Memory B cell (primary cell): Measurements from ENCODE around the gene BLM.
"Not testable (repeated sequence)": the region's sequence is repeated elsewhere in the genome, so short reads cannot be mapped to it uniquely, and the experiment has no call there.

Experiments
- ATAC-seq: fragments of 150-1000 bp; cut with Tn5 transposase; 2 replicates; pipeline ENCODE4 v1.10.0; 2021; ENCODE audit warnings: low read depth, mild to moderate bottlenecking, moderate library complexity
- DNase-seq, 2 donors: peaks; one replicate each; pipeline ENCODE4 v3.0.0; 2022; ENCODE audit warnings: low spot score in 2 of 2
- H3K27ac Mint-ChIP-seq: one replicate; pipeline ENCODE4 v1.8.0; 2022; ENCODE audit warnings: mild to moderate bottlenecking, moderate library complexity, mixed read lengths
- H3K27me3 Mint-ChIP-seq: one replicate; pipeline ENCODE4 v1.8.0; 2022; ENCODE audit warnings: mixed read lengths
- H3K36me3 Mint-ChIP-seq: one replicate; pipeline ENCODE4 v1.8.0; 2022; ENCODE audit warnings: mild to moderate bottlenecking, mixed read lengths
- H3K4me1 Mint-ChIP-seq: one replicate; pipeline ENCODE4 v1.8.0; 2022; ENCODE audit warnings: mixed read lengths
- H3K4me3 Mint-ChIP-seq: one replicate; pipeline ENCODE4 v1.8.0; 2022; ENCODE audit warnings: mild to moderate bottlenecking, moderate library complexity, mixed read lengths
- H3K9me3 Mint-ChIP-seq: one replicate; pipeline ENCODE4 v1.8.0; 2022; ENCODE audit warnings: mixed read lengths

The BLM gene

GRCh38 chr15:90716976-90717821 is at the start of gene BLM:
BLM (plus strand) TSS chr15:90717346; CDS start chr15:90747393, 30,047 bp downstream.
- ATAC-seq (peak; percentile 97), DNase-seq (peak; percentile 86 to 92)
- Mint-ChIP-seq H3K27ac (peak within 1 kb of the TSS; percentile 90), H3K27me3 (no peaks in the 10 kb centered on the region), H3K9me3 (no peaks in the 10 kb centered on the region), H3K4me3 (peak within 1 kb of the TSS; percentile 96), H3K36me3 (peaks cover 4% of the 10 kb centered on the region), H3K4me1 (peaks cover 22% of the 10 kb centered on the region)

- not testable (repeated sequence) for H3K27ac Mint-ChIP-seq, H3K4me3 Mint-ChIP-seq, DNase-seq, H3K9me3 Mint-ChIP-seq, H3K36me3 Mint-ChIP-seq, ATAC-seq
- Mint-ChIP-seq H3K4me1 (peaks cover 17% of the 10 kb centered on the region), H3K27me3 (peaks cover 19% of the 10 kb centered on the region)
These were observed 49.3 kb upstream of the BLM start for GRCh38 chr15:90667755-90668345.

DNA sequence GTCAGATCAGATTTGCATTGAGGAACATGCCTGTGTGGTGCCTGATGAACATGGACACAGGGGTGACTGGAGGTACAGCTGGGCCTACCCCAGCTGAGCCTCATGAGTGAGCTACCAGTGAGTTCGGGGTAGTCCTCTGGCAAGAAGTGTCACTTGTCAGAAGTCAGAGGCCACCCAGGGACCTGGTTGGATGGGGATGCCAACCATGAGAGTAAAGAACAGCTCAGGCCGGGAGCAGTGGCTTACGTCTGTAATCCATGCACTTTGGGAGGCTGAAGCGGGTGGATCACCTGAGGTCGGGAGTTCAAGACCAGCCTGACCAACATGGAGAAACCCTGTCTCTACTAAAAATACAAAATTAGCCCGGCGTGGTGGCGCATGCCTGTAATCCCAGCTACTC is 46.5 kb upstream of the BLM start:
- H3K27me3 Mint-ChIP-seq, ATAC-seq, H3K4me3 Mint-ChIP-seq, H3K9me3 Mint-ChIP-seq, DNase-seq, H3K36me3 Mint-ChIP-seq, H3K27ac Mint-ChIP-seq, H3K4me1 Mint-ChIP-seq: not testable (repeated sequence)

DNA sequence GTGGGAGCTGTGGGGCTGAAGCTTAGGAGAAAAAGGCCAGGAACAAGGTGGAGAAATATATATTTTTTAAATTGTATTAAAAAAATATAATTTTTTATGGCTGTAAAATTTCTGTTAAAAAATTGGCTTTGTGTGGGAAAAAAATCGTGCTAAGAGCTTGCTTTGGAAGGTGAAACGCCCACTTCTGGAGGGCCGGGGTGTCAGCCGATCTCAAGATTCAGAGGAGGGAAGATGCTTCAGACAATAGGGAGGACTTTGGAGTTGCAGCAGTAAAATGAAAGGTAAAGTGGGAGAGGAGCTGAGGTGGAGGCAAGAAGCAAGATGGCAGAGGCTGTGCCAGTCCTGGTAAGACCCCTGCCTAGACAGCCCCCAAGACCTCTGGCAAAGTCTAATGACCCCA is 45.9 kb upstream of the BLM start:
- H3K9me3 Mint-ChIP-seq = no peaks in the 10 kb centered on the region
- no peak overlapping the region for H3K27ac Mint-ChIP-seq
- H3K36me3 Mint-ChIP-seq = no peaks in the 10 kb centered on the region
- H3K4me3 Mint-ChIP-seq = no peak overlapping the region
- H3K4me1 Mint-ChIP-seq = peaks cover 6% of the 10 kb centered on the region
- ATAC-seq (no peak), DNase-seq (no peak)
- H3K27me3 Mint-ChIP-seq = peaks cover 7% of the 10 kb centered on the region

- not testable (repeated sequence) for H3K36me3 Mint-ChIP-seq, H3K27me3 Mint-ChIP-seq, DNase-seq, H3K27ac Mint-ChIP-seq, H3K9me3 Mint-ChIP-seq, H3K4me1 Mint-ChIP-seq, H3K4me3 Mint-ChIP-seq, ATAC-seq
These were observed 43.8 kb upstream of the BLM start for GRCh38 chr15:90673357-90673756.

- H3K4me3 Mint-ChIP-seq = no peak overlapping the region
- H3K27me3 Mint-ChIP-seq = peaks cover 6% of the 10 kb centered on the region
- peaks cover 2% of the 10 kb centered on the region for H3K9me3 Mint-ChIP-seq
- H3K36me3 Mint-ChIP-seq = no peaks in the 10 kb centered on the region
- DNase-seq (no peak), ATAC-seq (no peak)
- no peak overlapping the region for H3K27ac Mint-ChIP-seq
- peaks cover 3% of the 10 kb centered on the region for H3K4me1 Mint-ChIP-seq
These were observed 42.7 kb upstream of the BLM start for GRCh38 chr15:90674476-90674875.

- DNase-seq (no peak), ATAC-seq (no peak)
- Mint-ChIP-seq H3K4me1 (peaks cover 3% of the 10 kb centered on the region), H3K4me3 (no peak overlapping the region), H3K36me3 (no peaks in the 10 kb centered on the region), H3K27me3 (peaks cover 2% of the 10 kb centered on the region), H3K9me3 (peaks cover 2% of the 10 kb centered on the region), H3K27ac (no peak overlapping the region)
These were observed 41.7 kb upstream of the BLM start for GRCh38 chr15:90675464-90675863.

GRCh38 chr15:90677807-90678790 is 39.0 kb upstream of the BLM start:
- Mint-ChIP-seq H3K9me3 (peaks cover 2% of the 10 kb centered on the region), H3K4me1 (peaks cover 3% of the 10 kb centered on the region), H3K27me3 (peaks cover 3% of the 10 kb centered on the region), H3K27ac (no peak overlapping the region), H3K36me3 (no peaks in the 10 kb centered on the region), H3K4me3 (no peak overlapping the region)
- DNase-seq = no peak
- peak; percentile 27 for ATAC-seq

GRCh38 chr15:90679959-90680358 is 37.2 kb upstream of the BLM start:
- DNase-seq = no peak
- Mint-ChIP-seq H3K27me3 (peaks cover 8% of the 10 kb centered on the region), H3K4me3 (no peak overlapping the region), H3K36me3 (no peaks in the 10 kb centered on the region), H3K9me3 (peaks cover 2% of the 10 kb centered on the region), H3K4me1 (peaks cover 3% of the 10 kb centered on the region), H3K27ac (no peak overlapping the region)
- no peak for ATAC-seq

DNA sequence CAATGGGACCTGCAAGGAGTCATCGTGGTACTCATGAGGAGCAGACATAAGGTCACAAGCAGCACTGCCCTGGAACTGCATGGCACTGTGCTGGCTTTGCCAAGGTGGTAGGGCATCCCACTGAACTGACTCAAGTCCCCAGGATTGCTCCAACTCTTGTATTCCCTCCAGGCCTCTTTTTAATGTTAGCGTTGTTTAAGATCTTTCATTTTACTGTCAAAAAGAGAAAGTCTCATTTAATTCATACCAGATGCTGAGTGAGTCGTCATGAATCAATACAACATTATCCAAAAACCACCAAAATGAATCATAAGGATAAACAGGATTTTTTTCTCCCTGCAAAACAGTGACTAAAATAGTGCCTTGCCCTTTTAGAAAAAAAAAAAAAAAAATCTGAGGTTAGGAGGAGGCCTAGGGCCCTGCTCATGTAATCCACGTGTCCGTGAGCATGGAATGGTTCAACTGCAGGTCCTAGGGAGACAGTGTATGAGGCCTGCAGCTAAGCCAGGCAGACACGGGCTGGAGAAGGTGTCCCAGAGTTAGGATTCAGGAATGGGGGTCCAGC is 36.7 kb upstream of the BLM start:
- Mint-ChIP-seq H3K4me1 (peaks cover 5% of the 10 kb centered on the region), H3K9me3 (peaks cover 2% of the 10 kb centered on the region), H3K27me3 (peaks cover 8% of the 10 kb centered on the region), H3K4me3 (no peak overlapping the region), H3K27ac (no peak overlapping the region), H3K36me3 (no peaks in the 10 kb centered on the region)
- DNase-seq (no peak), ATAC-seq (no peak)

- Mint-ChIP-seq H3K9me3 (peaks cover 2% of the 10 kb centered on the region), H3K27ac (no peak overlapping the region), H3K27me3 (peaks cover 8% of the 10 kb centered on the region), H3K4me1 (peaks cover 6% of the 10 kb centered on the region), H3K36me3 (no peaks in the 10 kb centered on the region), H3K4me3 (no peak overlapping the region)
- ATAC-seq (no peak), DNase-seq (no peak)
These were observed 36.1 kb upstream of the BLM start for GRCh38 chr15:90681056-90681455.

- ATAC-seq = no peak
- Mint-ChIP-seq H3K27me3 (peaks cover 8% of the 10 kb centered on the region), H3K36me3 (no peaks in the 10 kb centered on the region), H3K27ac (no peak overlapping the region), H3K4me1 (peaks cover 9% of the 10 kb centered on the region), H3K9me3 (peaks cover 2% of the 10 kb centered on the region), H3K4me3 (no peak overlapping the region)
- no peak for DNase-seq
These were observed 35.7 kb upstream of the BLM start for GRCh38 chr15:90681480-90681879.

DNA sequence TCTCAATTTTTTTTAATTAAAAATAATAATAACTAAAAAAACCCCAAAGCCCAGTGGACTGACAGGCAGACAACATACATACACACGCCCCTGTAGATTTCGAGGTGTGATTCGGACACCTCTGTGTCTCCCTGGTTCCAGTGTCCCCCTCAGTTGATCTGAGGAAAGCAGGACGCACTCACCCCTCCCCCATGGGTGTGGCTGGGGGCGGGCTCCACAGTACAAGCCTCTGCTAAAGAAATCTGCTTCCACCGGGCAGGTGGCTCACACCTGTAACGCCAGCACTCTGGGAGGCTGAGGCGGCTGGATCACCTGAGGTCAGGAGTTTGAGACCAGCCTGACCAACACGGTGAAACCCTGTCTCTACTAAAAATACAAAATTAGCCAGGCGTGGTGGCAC is 33.8 kb upstream of the BLM start:
- no peak for ATAC-seq
- no peaks in the 10 kb centered on the region for H3K9me3 Mint-ChIP-seq
- no peak overlapping the region for H3K27ac Mint-ChIP-seq
- H3K27me3 Mint-ChIP-seq = peaks cover 8% of the 10 kb centered on the region
- no peaks in the 10 kb centered on the region for H3K36me3 Mint-ChIP-seq
- no peak overlapping the region for H3K4me3 Mint-ChIP-seq
- DNase-seq = no peak
- H3K4me1 Mint-ChIP-seq = peaks cover 10% of the 10 kb centered on the region
